Mesenchymal stem cell (in vitro differentiated cells and primary cell): ENCODE results near the gene HPCAL1.
A peak's percentile ranks its signal among the peaks of the same experiment; 100 is the strongest.

Source experiments
- DNase-seq: peaks from one replicate; pipeline ENCODE4 v3.0.0-alpha.2; 2013
- H2AFZ ChIP-seq: one replicate; pipeline ENCODE4 v1.6.1; 2013; ENCODE audit warnings: low read depth, mild to moderate bottlenecking, control low read depth, inconsistent platforms, low read length, moderate library complexity
- H2AK5ac ChIP-seq: 2 replicates; pipeline ENCODE4 v1.6.1; 2013; ENCODE audit warnings: low read length, moderate library complexity, mild to moderate bottlenecking, inconsistent platforms; ENCODE audit not compliant: severe bottlenecking
- H2BK120ac ChIP-seq: one replicate; pipeline ENCODE4 v1.6.1; 2013; ENCODE audit warnings: low read depth, mild to moderate bottlenecking, inconsistent platforms, low read length, moderate library complexity
- H2BK12ac ChIP-seq, 2 experiments: one replicate each; pipeline ENCODE4 v1.6.1; 2013; ENCODE audit warnings: inconsistent platforms in 2 of 2, low read length in 2 of 2, mild to moderate bottlenecking in 2 of 2, moderate library complexity in 2 of 2, control low read depth in 1 of 2
- H2BK15ac ChIP-seq: one replicate; pipeline ENCODE4 v1.6.1; 2013; ENCODE audit warnings: mild to moderate bottlenecking, low read depth, inconsistent platforms; ENCODE audit not compliant: poor library complexity, severe bottlenecking
- H2BK5ac ChIP-seq: 2 replicates; pipeline ENCODE4 v1.6.1; 2013; ENCODE audit warnings: low read depth, mild to moderate bottlenecking, low read length, control low read depth, inconsistent platforms; ENCODE audit not compliant: poor library complexity, severe bottlenecking
- H3K14ac ChIP-seq, 2 experiments: one replicate each; pipeline ENCODE4 v1.6.1; 2013; ENCODE audit warnings: inconsistent platforms in 2 of 2, low read length in 2 of 2, control low read depth in 1 of 2, mild to moderate bottlenecking in 1 of 2, moderate library complexity in 1 of 2
- H3K18ac ChIP-seq, 2 experiments: one replicate each; pipeline ENCODE4 v1.6.1; 2013; ENCODE audit warnings: inconsistent platforms in 2 of 2, low read length in 2 of 2, control low read depth in 1 of 2, low read depth in 1 of 2, mild to moderate bottlenecking in 1 of 2
- H3K23ac ChIP-seq, 2 experiments: one replicate each; pipeline ENCODE4 v1.6.1; 2013; ENCODE audit warnings: inconsistent platforms in 2 of 2, low read length in 2 of 2, mild to moderate bottlenecking in 2 of 2, moderate library complexity in 2 of 2, control low read depth in 1 of 2
- H3K27ac ChIP-seq: 2 replicates; pipeline ENCODE4 v1.5.1; 2013; ENCODE audit warnings: mild to moderate bottlenecking, moderate library complexity, low read length, control low read depth, inconsistent platforms; ENCODE audit not compliant: poor library complexity, severe bottlenecking
- H3K27me3 ChIP-seq, 2 experiments: 2 replicates each; pipeline versions ENCODE4 v1.6.1 to v1.7.0; 2013; ENCODE audit warnings: low read length in 2 of 2, mild to moderate bottlenecking in 2 of 2, moderate library complexity in 2 of 2, control low read depth in 1 of 2, inconsistent platforms in 1 of 2; ENCODE audit not compliant: control insufficient read depth in 1 of 2, insufficient read depth in 1 of 2
- H3K36me3 ChIP-seq, 2 experiments: 2 replicates each; pipeline versions ENCODE4 v1.6.1 to v1.7.0; 2013; ENCODE audit warnings: low read length in 2 of 2, control low read depth in 1 of 2, inconsistent platforms in 1 of 2, low read depth in 1 of 2, mild to moderate bottlenecking in 1 of 2; ENCODE audit not compliant: insufficient read depth in 2 of 2, control insufficient read depth in 1 of 2
- H3K4ac ChIP-seq, 2 experiments: one replicate each; pipeline ENCODE4 v1.6.1; 2013; ENCODE audit warnings: inconsistent platforms in 2 of 2, low read length in 2 of 2, mild to moderate bottlenecking in 2 of 2, moderate library complexity in 2 of 2, control low read depth in 1 of 2, low read depth in 1 of 2
- H3K4me1 ChIP-seq: 2 replicates; pipeline ENCODE4 v1.6.1; 2013; ENCODE audit warnings: low read depth, low read length, control low read depth; ENCODE audit not compliant: control insufficient read depth, insufficient read depth
- H3K4me2 ChIP-seq: 2 replicates; pipeline ENCODE4 v1.6.1; 2013; ENCODE audit warnings: low read length, mild to moderate bottlenecking, inconsistent platforms; ENCODE audit not compliant: poor library complexity, severe bottlenecking
- H3K4me3 ChIP-seq, 2 experiments: 2 replicates each; pipeline versions ENCODE4 v1.5.1 to v1.7.0; 2013; ENCODE audit warnings: low read length in 2 of 2, mild to moderate bottlenecking in 2 of 2, control low read depth in 1 of 2, low read depth in 1 of 2; ENCODE audit not compliant: insufficient read depth in 1 of 2
- H3K79me1 ChIP-seq: replicated peaks from 2 replicates; pipeline ENCODE4 v1.6.1; 2013; ENCODE audit warnings: mild to moderate bottlenecking, control low read depth, low read length, inconsistent platforms; ENCODE audit not compliant: poor library complexity, severe bottlenecking
- H3K9ac ChIP-seq: 2 replicates; pipeline ENCODE4 v1.7.0; 2013; ENCODE audit warnings: mild to moderate bottlenecking, low read length, moderate library complexity
- H3K9me3 ChIP-seq: 2 replicates; pipeline ENCODE4 v1.7.0; 2013; ENCODE audit warnings: mild to moderate bottlenecking, low read length; ENCODE audit not compliant: control insufficient read depth
- H4K8ac ChIP-seq: one replicate; pipeline ENCODE4 v1.6.1; 2013; ENCODE audit warnings: inconsistent platforms, mild to moderate bottlenecking, low read length, moderate library complexity
- H4K91ac ChIP-seq: one replicate; pipeline ENCODE4 v1.6.1; 2013; ENCODE audit warnings: mild to moderate bottlenecking, low read length, inconsistent platforms
- WGBS: methylation state at CpG from one replicate; pipeline ENCODE4 v1.1.7; 2013; ENCODE audit warnings: mixed read lengths; 5-methylcytosine and 5-hydroxymethylcytosine counted together

HPCAL1 gene

GRCh38 chr2:10410001-10410822, 107.5 kb downstream of the HPCAL1 start:
- Histone ChIP-seq H2BK5ac (no peak overlapping the region), H3K4me1 (peaks cover 61% of the 10 kb centered on the region), H3K4me3 (no peak overlapping the region), H2BK15ac (no peak overlapping the region), H3K14ac (no peak overlapping the region), H3K79me1 (peaks cover 1% of the 10 kb centered on the region), H3K27ac (peak overlapping the region; percentile 27), H2BK12ac (no peak overlapping the region), H3K18ac (no peak overlapping the region), H3K4me2 (no peak overlapping the region), H3K23ac (no peak overlapping the region), H2BK120ac (no peak overlapping the region), H4K8ac (no peak overlapping the region), H3K9ac (no peak overlapping the region), H3K27me3 (peaks cover 0 to 6% of the 10 kb centered on the region in 2 experiments), H2AFZ (no peak overlapping the region), H3K9me3 (peaks cover 8% of the 10 kb centered on the region), H3K36me3 (peaks cover 0 to 11% of the 10 kb centered on the region in 2 experiments), H4K91ac (no peak overlapping the region), H3K4ac (no peak overlapping the region), H2AK5ac (peak overlapping the region; percentile 33)
- DNase-seq = no peak
- WGBS = 89% methylated on average over 14 of the region's 14 CpGs

- H3K9ac ChIP-seq = no peak overlapping the region
- WGBS = 96% methylated on average over 13 of the region's 13 CpGs
- no peak overlapping the region for H2BK120ac ChIP-seq
Measured at GRCh38 chr2:10410823-10411437, 108.2 kb downstream of the HPCAL1 start.

GRCh38 chr2:10411557-10411956, 108.9 kb downstream of the HPCAL1 start:
- no peaks in the 10 kb centered on the region for H3K27me3 ChIP-seq
- no peak overlapping the region for H2BK120ac ChIP-seq
- H2AK5ac ChIP-seq = no peak overlapping the region
- no peak overlapping the region for H3K14ac ChIP-seq
- 97% methylated on average over 8 of the region's 8 CpGs for WGBS
- no peak overlapping the region for H2BK15ac ChIP-seq
- H2BK5ac ChIP-seq = no peak overlapping the region
- peaks cover 56% of the 10 kb centered on the region for H3K4me1 ChIP-seq
- no peak overlapping the region for H3K18ac ChIP-seq
- no peak overlapping the region for H3K4me3 ChIP-seq
- peaks cover 7% of the 10 kb centered on the region for H3K79me1 ChIP-seq
- no peak overlapping the region for H2BK12ac ChIP-seq
- no peak for DNase-seq
- no peak overlapping the region for H2AFZ ChIP-seq
- no peak overlapping the region for H3K23ac ChIP-seq
- no peak overlapping the region for H3K4me2 ChIP-seq
- no peak overlapping the region for H3K27ac ChIP-seq
- no peak overlapping the region for H3K4ac ChIP-seq
- peaks cover 8% of the 10 kb centered on the region for H3K9me3 ChIP-seq
- peaks cover 0 to 11% of the 10 kb centered on the region in 2 experiments for H3K36me3 ChIP-seq
- no peak overlapping the region for H4K8ac ChIP-seq
- H4K91ac ChIP-seq = no peak overlapping the region
- no peak overlapping the region for H3K9ac ChIP-seq

More at GRCh38 chr2:10410823-10411437, 108.2 kb downstream of the HPCAL1 start:
- Histone ChIP-seq H3K4me2 (no peak overlapping the region), H2BK15ac (no peak overlapping the region), H3K4me1 (peaks cover 60% of the 10 kb centered on the region), H3K4me3 (no peak overlapping the region), H3K14ac (no peak overlapping the region), H3K18ac (no peak overlapping the region), H3K79me1 (peaks cover 7% of the 10 kb centered on the region), H3K4ac (no peak overlapping the region), H3K23ac (no peak overlapping the region), H4K8ac (no peak overlapping the region), H4K91ac (no peak overlapping the region), H2BK5ac (no peak overlapping the region), H3K27ac (peak overlapping the region; percentile 6), H3K9me3 (peaks cover 8% of the 10 kb centered on the region), H3K27me3 (peaks cover 0 to 4% of the 10 kb centered on the region in 2 experiments), H2BK12ac (no peak overlapping the region), H2AFZ (no peak overlapping the region), H2AK5ac (peak overlapping the region; percentile 38), H3K36me3 (peaks cover 0 to 11% of the 10 kb centered on the region in 2 experiments)
- DNase-seq = no peak

GRCh38 chr2:10412380-10412779, 109.7 kb downstream of the HPCAL1 start:
- Histone ChIP-seq H2BK120ac (no peak overlapping the region), H2BK12ac (no peak overlapping the region), H4K91ac (no peak overlapping the region), H2AK5ac (peak overlapping the region; percentile 18), H3K9me3 (peaks cover 8% of the 10 kb centered on the region), H3K27ac (no peak overlapping the region), H3K79me1 (peaks cover 7% of the 10 kb centered on the region), H3K4me3 (no peak overlapping the region), H2BK5ac (no peak overlapping the region), H3K14ac (no peak overlapping the region), H3K4me1 (peaks cover 55% of the 10 kb centered on the region), H2AFZ (no peak overlapping the region), H3K23ac (no peak overlapping the region), H4K8ac (no peak overlapping the region), H3K4me2 (no peak overlapping the region), H3K9ac (no peak overlapping the region), H3K18ac (no peak overlapping the region), H3K4ac (no peak overlapping the region), H2BK15ac (no peak overlapping the region), H3K27me3 (no peaks in the 10 kb centered on the region), H3K36me3 (peaks cover 0 to 11% of the 10 kb centered on the region in 2 experiments)
- DNase-seq = peak; percentile 51
- 92% methylated on average over 3 of the region's 3 CpGs for WGBS
